ENCODE data around the gene GTF2H2C. TPM values are rescaled to one million over a fixed set of nuclear protein-coding genes. Genes with fewer than 3 reads are reported as not detected.
"Not testable (repeated sequence)": the region's sequence is repeated elsewhere in the genome, so short reads cannot be mapped to it uniquely, and the experiment has no call there.

Gene GTF2H2C
- total and polyA plus RNA-seq, 2 of the 8 experiments (the other 6 are each of a cell fraction or from before 2014, with no cell fraction given) = 20.8 to 45.1 TPM

- H4K91ac ChIP-seq (replicated peaks; ENCODE audit: insufficient read length, low read length); H4K5ac ChIP-seq (ENCODE audit: insufficient read length, low read depth, low read length); H3K4ac ChIP-seq (replicated peaks; ENCODE audit: insufficient read length, low read depth, low read length); H4K20me1 ChIP-seq (replicated peaks in 1 of 2; ENCODE audit: control insufficient read depth in 1 of 2, insufficient read depth in 2 of 2, low read length in 2 of 2); H2BK15ac ChIP-seq (ENCODE audit: low read length); H2AFZ ChIP-seq (ENCODE audit: low read length); H2BK12ac ChIP-seq (ENCODE audit: low read depth, low read length); H3K36me3 ChIP-seq (ENCODE audit: control insufficient read depth in 2 of 4, insufficient read depth in 4 of 4, low read length in 3 of 4); H3K23ac ChIP-seq (ENCODE audit: insufficient read length); CTCF ChIA-PET (ENCODE audit: partially characterized antibody); H3K27me3 ChIP-seq (replicated peaks in 1 of 4; ENCODE audit: control insufficient read depth in 3 of 4, extremely low read depth in 1 of 4, insufficient read depth in 3 of 4, low read length in 3 of 4); H2AK5ac ChIP-seq (ENCODE audit: low read depth, low read length); H3K14ac ChIP-seq (ENCODE audit: insufficient read length); H3K79me1 ChIP-seq (ENCODE audit: low read depth, low read length); H3K9me3 ChIP-seq (ENCODE audit: insufficient read depth in 2 of 2, low read depth in 1 of 2, low read length in 1 of 2); H4K8ac ChIP-seq (ENCODE audit: extremely low read depth, insufficient read depth, low read length); DNase-seq (ENCODE audit: low read depth in 1 of 2, low spot score in 2 of 2); H3K18ac ChIP-seq (ENCODE audit: extremely low read depth, low read length); H3K79me2 ChIP-seq (ENCODE audit: control insufficient read depth in 1 of 2, insufficient read depth in 2 of 2, low read length in 2 of 2); FAIRE-seq; H2BK20ac ChIP-seq (ENCODE audit: low read length); H3K9ac ChIP-seq (replicated peaks in 1 of 4; ENCODE audit: extremely low read depth in 1 of 4, low read depth in 3 of 4, low read length in 3 of 4); POLR2A ChIA-PET (ENCODE audit: partially characterized antibody); H2BK5ac ChIP-seq (ENCODE audit: low read depth, low read length); H3K56ac ChIP-seq (replicated peaks; ENCODE audit: insufficient read length, low read depth, low read length); H3K23me2 ChIP-seq (ENCODE audit: low read depth, low read length); H2BK120ac ChIP-seq (replicated peaks; ENCODE audit: low read depth, low read length); H3K27ac ChIP-seq (ENCODE audit: low read depth, low read length); H3K4me1 ChIP-seq (replicated peaks in 1 of 4; ENCODE audit: control insufficient read depth in 3 of 4, insufficient read depth in 4 of 4, low read length in 3 of 4); H3K4me2 ChIP-seq (ENCODE audit: insufficient read depth in 1 of 2, low read depth in 2 of 2, low read length in 2 of 2); H3K4me3 ChIP-seq (ENCODE audit: extremely low read depth in 1 of 4, insufficient read depth in 2 of 4, low read depth in 3 of 4, low read length in 4 of 4): not testable (repeated sequence)
- no CpG with 5 or more reads among the region's 1 CpG for WGBS, 2 experiments (ENCODE audit: extremely low coverage in 1 of 2, insufficient coverage in 1 of 2, insufficient read length in 1 of 2, insufficient replicate concordance in 2 of 2, low coverage in 1 of 2, low lambda C conversion rate in 2 of 2, missing lambda C conversion rate in 1 of 2)
Observed at GRCh38 chr5:69541347-69541746, 18.6 kb upstream of the GTF2H2C start.

- H3K4ac ChIP-seq (replicated peaks; ENCODE audit: insufficient read length, low read depth, low read length); H3K4me3 ChIP-seq (ENCODE audit: extremely low read depth in 1 of 4, insufficient read depth in 2 of 4, low read depth in 3 of 4, low read length in 4 of 4); POLR2A ChIA-PET (ENCODE audit: partially characterized antibody); H3K9me3 ChIP-seq (ENCODE audit: insufficient read depth in 2 of 2, low read depth in 1 of 2, low read length in 1 of 2); H3K9ac ChIP-seq (replicated peaks in 1 of 4; ENCODE audit: extremely low read depth in 1 of 4, low read depth in 3 of 4, low read length in 3 of 4); H2BK120ac ChIP-seq (replicated peaks; ENCODE audit: low read depth, low read length); H4K8ac ChIP-seq (ENCODE audit: extremely low read depth, insufficient read depth, low read length); H2BK5ac ChIP-seq (ENCODE audit: low read depth, low read length); FAIRE-seq; H2BK15ac ChIP-seq (ENCODE audit: low read length); H3K4me1 ChIP-seq (replicated peaks in 1 of 4; ENCODE audit: control insufficient read depth in 3 of 4, insufficient read depth in 4 of 4, low read length in 3 of 4); H3K79me2 ChIP-seq (ENCODE audit: control insufficient read depth in 1 of 2, insufficient read depth in 2 of 2, low read length in 2 of 2); H3K14ac ChIP-seq (ENCODE audit: insufficient read length); H3K23ac ChIP-seq (ENCODE audit: insufficient read length); H3K56ac ChIP-seq (replicated peaks; ENCODE audit: insufficient read length, low read depth, low read length); H2AK5ac ChIP-seq (ENCODE audit: low read depth, low read length); H2BK12ac ChIP-seq (ENCODE audit: low read depth, low read length); H2BK20ac ChIP-seq (ENCODE audit: low read length); H4K5ac ChIP-seq (ENCODE audit: insufficient read length, low read depth, low read length); DNase-seq (ENCODE audit: low read depth in 1 of 2, low spot score in 2 of 2); H3K79me1 ChIP-seq (ENCODE audit: low read depth, low read length); H4K91ac ChIP-seq (replicated peaks; ENCODE audit: insufficient read length, low read length); CTCF ChIA-PET (ENCODE audit: partially characterized antibody); H3K36me3 ChIP-seq (ENCODE audit: control insufficient read depth in 2 of 4, insufficient read depth in 4 of 4, low read length in 3 of 4); H3K23me2 ChIP-seq (ENCODE audit: low read depth, low read length); H3K4me2 ChIP-seq (ENCODE audit: insufficient read depth in 1 of 2, low read depth in 2 of 2, low read length in 2 of 2); H3K27ac ChIP-seq (ENCODE audit: low read depth, low read length); H2AFZ ChIP-seq (ENCODE audit: low read length); H3K27me3 ChIP-seq (replicated peaks in 1 of 4; ENCODE audit: control insufficient read depth in 3 of 4, extremely low read depth in 1 of 4, insufficient read depth in 3 of 4, low read length in 3 of 4); H4K20me1 ChIP-seq (replicated peaks in 1 of 2; ENCODE audit: control insufficient read depth in 1 of 2, insufficient read depth in 2 of 2, low read length in 2 of 2); H3K18ac ChIP-seq (ENCODE audit: extremely low read depth, low read length): not testable (repeated sequence)
- WGBS, 2 experiments (ENCODE audit: extremely low coverage in 1 of 2, insufficient coverage in 1 of 2, insufficient read length in 1 of 2, insufficient replicate concordance in 2 of 2, low coverage in 1 of 2, low lambda C conversion rate in 2 of 2, missing lambda C conversion rate in 1 of 2) = no CpG with 5 or more reads among the region's 3 CpGs
Observed at GRCh38 chr5:69542838-69543618, 17.0 kb upstream of the GTF2H2C start.
